Measurements from ENCODE around the gene GTF2H4. TPM values are rescaled to one million over a fixed set of nuclear protein-coding genes. Genes with fewer than 3 reads are reported as not detected.

The GTF2H4 gene
- total and polyA plus RNA-seq, 2 of the 8 experiments (the other 6 are each of a cell fraction or from before 2014, with no cell fraction given) = 42.3 to 53.4 TPM

- peaks cover 14% of the 10 kb centered on the region for H3K79me1 ChIP-seq (ENCODE audit: low read depth, low read length)
- peaks cover 3 to 49% of the 10 kb centered on the region in 2 experiments for H3K79me2 ChIP-seq (ENCODE audit: control insufficient read depth in 1 of 2, insufficient read depth in 2 of 2, low read length in 2 of 2)
- H3K9ac ChIP-seq (replicated peaks in 1 of 4; ENCODE audit: extremely low read depth in 1 of 4, low read depth in 3 of 4, low read length in 3 of 4) = no peak overlapping the region
Measured at GRCh38 chr6:30891450-30891723, 16.6 kb upstream of the GTF2H4 start.

More at GRCh38 chr6:30891450-30891723, 16.6 kb upstream of the GTF2H4 start:
- Histone ChIP-seq H4K20me1 (replicated peaks in 1 of 2; ENCODE audit: control insufficient read depth in 1 of 2, insufficient read depth in 2 of 2, low read length in 2 of 2) (peaks cover 6 to 33% of the 10 kb centered on the region in 2 experiments), H3K27me3 (replicated peaks in 1 of 4; ENCODE audit: control insufficient read depth in 3 of 4, extremely low read depth in 1 of 4, insufficient read depth in 3 of 4, low read length in 3 of 4) (no peaks in the 10 kb centered on the region), H4K8ac (ENCODE audit: extremely low read depth, insufficient read depth, low read length) (no peak overlapping the region), H2AFZ (ENCODE audit: low read length) (no peak overlapping the region), H2BK12ac (ENCODE audit: low read depth, low read length) (no peak overlapping the region), H2BK20ac (ENCODE audit: low read length) (no peak overlapping the region), H3K36me3 (ENCODE audit: control insufficient read depth in 2 of 4, insufficient read depth in 4 of 4, low read length in 3 of 4) (peaks cover 41 to 78% (median 63%) of the 10 kb centered on the region in 4 experiments), H3K4me1 (replicated peaks in 1 of 4; ENCODE audit: control insufficient read depth in 3 of 4, insufficient read depth in 4 of 4, low read length in 3 of 4) (peaks cover 6 to 15% (median 9%) of the 10 kb centered on the region in 4 experiments), H2BK15ac (ENCODE audit: low read length) (no peak overlapping the region), H3K56ac (replicated peaks; ENCODE audit: insufficient read length, low read depth, low read length) (no peak overlapping the region), H4K91ac (replicated peaks; ENCODE audit: insufficient read length, low read length) (no peak overlapping the region), H2AK5ac (ENCODE audit: low read depth, low read length) (no peak overlapping the region), H3K4me2 (ENCODE audit: insufficient read depth in 1 of 2, low read depth in 2 of 2, low read length in 2 of 2) (no peak overlapping the region), H3K23me2 (ENCODE audit: low read depth, low read length) (peaks cover 8% of the 10 kb centered on the region; the same call in 1 of the 2 replicates), H3K4ac (replicated peaks; ENCODE audit: insufficient read length, low read depth, low read length) (no peak overlapping the region), H2BK5ac (ENCODE audit: low read depth, low read length) (0 out of 2 replicates have a peak overlapping the region, but pooled peaks have one; percentile 52), H3K27ac (ENCODE audit: low read depth, low read length) (no peak overlapping the region), H4K5ac (ENCODE audit: insufficient read length, low read depth, low read length) (no peak overlapping the region), H3K23ac (ENCODE audit: insufficient read length) (no peak overlapping the region), H2BK120ac (replicated peaks; ENCODE audit: low read depth, low read length) (no peak overlapping the region), H3K14ac (ENCODE audit: insufficient read length) (no peak overlapping the region), H3K4me3 (ENCODE audit: extremely low read depth in 1 of 4, insufficient read depth in 2 of 4, low read depth in 3 of 4, low read length in 4 of 4) (no peak overlapping the region), H3K9me3 (ENCODE audit: insufficient read depth in 2 of 2, low read depth in 1 of 2, low read length in 1 of 2) (no peaks in the 10 kb centered on the region), H3K18ac (ENCODE audit: extremely low read depth, low read length) (no peak overlapping the region)
- ChIA-PET CTCF (ENCODE audit: partially characterized antibody) (interaction anchor here (1.0 to 29.0 kb wide), 7 partner anchors 9 to 160 kb away, joined by 3 to 610 read pairs (median 9); partner anchors contain the start of genes MUCL3 and VARS2), POLR2A (ENCODE audit: partially characterized antibody) (interaction anchor here (0.9 to 19.5 kb wide), 3 partner anchors 15 to 147 kb away, joined by 3 to 452 read pairs (median 4); partner anchors contain the start of gene IER3)
- DNase-seq (ENCODE audit: low read depth in 1 of 2, low spot score in 2 of 2) = no peak
- TF ChIP-seq, protein P1, sequence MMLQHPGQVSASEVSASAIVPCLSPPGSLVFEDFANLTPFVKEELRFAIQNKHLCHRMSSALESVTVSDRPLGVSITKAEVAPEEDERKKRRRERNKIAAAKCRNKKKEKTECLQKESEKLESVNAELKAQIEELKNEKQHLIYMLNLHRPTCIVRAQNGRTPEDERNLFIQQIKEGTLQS (IDR thresholded peaks at IDR 0.05; ENCODE audit: insufficient read depth, low read depth, low read length) = no peak
- TF ChIP-seq POU5F1 (IDR thresholded peaks at IDR 0.05; ENCODE audit: low read depth, low read length) = no peak
- TF ChIP-seq BRCA1 (IDR thresholded peaks at IDR 0.05; ENCODE audit: low read depth, low read length) = no peak
- TF ChIP-seq TAF7 (optimal IDR thresholded peaks at IDR 0.05; ENCODE audit: borderline replicate concordance, low read depth, low read length) = no peak
- TF ChIP-seq CREB1 (IDR thresholded peaks at IDR 0.05) = no peak
- TF ChIP-seq BCL11A (IDR thresholded peaks at IDR 0.05; ENCODE audit: low read depth in 2 of 2, low read length in 2 of 2) = no peak
- TF ChIP-seq FOSL1 (IDR thresholded peaks at IDR 0.05; ENCODE audit: insufficient read depth, low read depth, low read length) = no peak
- WGBS, 2 experiments (ENCODE audit: extremely low coverage in 1 of 2, insufficient coverage in 1 of 2, insufficient read length in 1 of 2, insufficient replicate concordance in 2 of 2, low coverage in 1 of 2, low lambda C conversion rate in 2 of 2, missing lambda C conversion rate in 1 of 2) = 94% methylated on average over 4 of the region's 4 CpGs; no CpG with 5 or more reads in 1 of the 2 experiments
- no peak for FAIRE-seq

Data from H1 (cell line).